Nephron progenitor cell (in vitro differentiated cells): Measurements from ENCODE around the gene SPTBN4.

Source experiments
- DNase-seq: peaks from one replicate; pipeline ENCODE4 v3.0.0; 2021
- H3K27ac Mint-ChIP-seq: 2 replicates; pipeline ENCODE4 v1.8.0; 2021; ENCODE audit warnings: mild to moderate bottlenecking, moderate library complexity, mixed read lengths
- H3K27me3 Mint-ChIP-seq: 2 replicates; pipeline ENCODE4 v1.8.0; 2021; ENCODE audit warnings: mild to moderate bottlenecking, low read depth, mixed read lengths; ENCODE audit not compliant: poor library complexity
- H3K36me3 Mint-ChIP-seq: 2 replicates; pipeline ENCODE4 v1.8.0; 2021; ENCODE audit warnings: low read depth, mixed read lengths
- H3K4me1 Mint-ChIP-seq: 2 replicates; pipeline ENCODE4 v1.8.0; 2021; ENCODE audit warnings: mixed read lengths
- H3K4me3 Mint-ChIP-seq: 2 replicates; pipeline ENCODE4 v1.8.0; 2021; ENCODE audit warnings: mild to moderate bottlenecking, moderate library complexity, mixed read lengths
- H3K9me3 Mint-ChIP-seq: 2 replicates; pipeline ENCODE4 v1.8.0; 2021; ENCODE audit warnings: mild to moderate bottlenecking, moderate library complexity, mixed read lengths
- TF ChIP-seq, protein P1 (sequence below): fragments of 200-600 bp; sonication (generic); IDR thresholded peaks from 2 replicates; pipeline ENCODE4 v1.5.0; 2021; ENCODE audit warnings: antibody characterized with exemption

Gene SPTBN4

DNA sequence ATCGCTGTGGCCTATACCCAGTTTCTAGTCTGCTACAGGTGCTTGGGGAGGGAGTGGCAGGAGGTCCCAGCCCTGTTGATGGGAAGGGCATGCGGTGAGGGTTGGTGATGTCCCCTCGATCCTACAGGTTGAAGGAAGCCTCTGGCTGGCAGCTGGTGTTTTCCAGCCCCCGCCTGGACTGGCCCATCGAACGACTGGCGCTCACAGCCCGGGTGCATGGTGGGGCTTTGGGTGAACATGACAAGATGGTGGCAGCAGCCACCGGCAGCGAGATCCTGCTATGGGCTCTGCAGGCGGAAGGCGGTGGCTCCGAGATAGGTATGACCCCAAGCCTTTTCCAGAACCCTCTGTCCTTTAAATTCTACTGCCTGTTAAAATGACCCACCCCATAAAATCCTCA, 113.8 kb downstream of the SPTBN4 start:
- H3K27ac Mint-ChIP-seq: no peak overlapping the region
- no peaks in the 10 kb centered on the region for H3K9me3 Mint-ChIP-seq
- peaks cover 29% of the 10 kb centered on the region for H3K36me3 Mint-ChIP-seq
- DNase-seq: no peak
- peaks cover 3% of the 10 kb centered on the region for H3K27me3 Mint-ChIP-seq
- H3K4me3 Mint-ChIP-seq: no peak overlapping the region
- peaks cover 36% of the 10 kb centered on the region for H3K4me1 Mint-ChIP-seq
- TF ChIP-seq, protein P1, sequence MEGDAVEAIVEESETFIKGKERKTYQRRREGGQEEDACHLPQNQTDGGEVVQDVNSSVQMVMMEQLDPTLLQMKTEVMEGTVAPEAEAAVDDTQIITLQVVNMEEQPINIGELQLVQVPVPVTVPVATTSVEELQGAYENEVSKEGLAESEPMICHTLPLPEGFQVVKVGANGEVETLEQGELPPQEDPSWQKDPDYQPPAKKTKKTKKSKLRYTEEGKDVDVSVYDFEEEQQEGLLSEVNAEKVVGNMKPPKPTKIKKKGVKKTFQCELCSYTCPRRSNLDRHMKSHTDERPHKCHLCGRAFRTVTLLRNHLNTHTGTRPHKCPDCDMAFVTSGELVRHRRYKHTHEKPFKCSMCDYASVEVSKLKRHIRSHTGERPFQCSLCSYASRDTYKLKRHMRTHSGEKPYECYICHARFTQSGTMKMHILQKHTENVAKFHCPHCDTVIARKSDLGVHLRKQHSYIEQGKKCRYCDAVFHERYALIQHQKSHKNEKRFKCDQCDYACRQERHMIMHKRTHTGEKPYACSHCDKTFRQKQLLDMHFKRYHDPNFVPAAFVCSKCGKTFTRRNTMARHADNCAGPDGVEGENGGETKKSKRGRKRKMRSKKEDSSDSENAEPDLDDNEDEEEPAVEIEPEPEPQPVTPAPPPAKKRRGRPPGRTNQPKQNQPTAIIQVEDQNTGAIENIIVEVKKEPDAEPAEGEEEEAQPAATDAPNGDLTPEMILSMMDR: no peak

DNA sequence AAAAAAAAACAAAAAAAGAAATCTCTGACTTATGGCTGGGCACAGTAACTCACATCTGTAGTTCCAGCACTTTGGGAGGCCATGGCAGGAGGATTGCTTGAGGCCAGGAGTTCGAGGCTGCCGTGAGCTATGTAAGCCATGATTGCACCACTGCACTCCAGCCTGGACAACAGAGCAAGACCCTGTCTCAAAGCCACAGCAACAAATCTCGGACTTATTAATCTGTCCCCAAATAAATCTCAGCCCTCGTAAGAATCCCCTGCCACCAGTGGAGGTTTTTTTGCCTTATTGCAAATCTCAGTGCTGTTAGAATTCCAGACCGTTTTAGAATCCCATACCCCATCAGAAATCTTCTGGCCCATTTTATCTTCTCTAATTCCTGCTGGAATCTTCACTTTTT, 114.7 kb downstream of the SPTBN4 start:
- TF ChIP-seq, protein P1: no peak
- no peaks in the 10 kb centered on the region for H3K9me3 Mint-ChIP-seq
- peaks cover 38% of the 10 kb centered on the region for H3K36me3 Mint-ChIP-seq
- no peak for DNase-seq
- H3K27ac Mint-ChIP-seq: no peak overlapping the region
- no peak overlapping the region for H3K4me3 Mint-ChIP-seq
- peaks cover 3% of the 10 kb centered on the region for H3K27me3 Mint-ChIP-seq
- peaks cover 36% of the 10 kb centered on the region for H3K4me1 Mint-ChIP-seq

DNA sequence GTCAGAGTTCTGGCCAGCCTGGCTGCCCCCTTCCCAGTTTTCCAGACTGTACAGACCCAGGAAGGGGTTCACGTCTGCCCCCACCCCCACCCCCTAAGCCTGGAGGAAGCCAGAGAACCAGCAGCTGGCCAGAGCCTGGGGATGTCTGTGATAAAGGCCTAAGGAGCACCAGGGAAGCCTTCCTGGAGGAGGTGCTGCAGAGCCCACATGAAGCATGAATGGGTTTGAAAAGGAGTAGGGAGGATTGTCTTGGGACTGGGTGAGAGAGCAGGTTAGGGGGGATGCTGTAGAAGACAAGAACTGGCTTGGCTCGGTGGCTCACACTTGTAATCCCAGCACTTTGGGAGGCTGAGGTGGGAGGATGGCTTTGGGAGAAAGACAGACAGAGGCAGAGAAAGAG, 115.7 kb downstream of the SPTBN4 start:
- H3K4me3 Mint-ChIP-seq: no peak overlapping the region
- peaks cover 3% of the 10 kb centered on the region for H3K27me3 Mint-ChIP-seq
- H3K4me1 Mint-ChIP-seq: peaks cover 36% of the 10 kb centered on the region
- no peak for DNase-seq
- H3K9me3 Mint-ChIP-seq: no peaks in the 10 kb centered on the region
- peak overlapping the region; percentile 13 for H3K27ac Mint-ChIP-seq
- H3K36me3 Mint-ChIP-seq: peaks cover 44% of the 10 kb centered on the region
- TF ChIP-seq, protein P1: no peak

DNA sequence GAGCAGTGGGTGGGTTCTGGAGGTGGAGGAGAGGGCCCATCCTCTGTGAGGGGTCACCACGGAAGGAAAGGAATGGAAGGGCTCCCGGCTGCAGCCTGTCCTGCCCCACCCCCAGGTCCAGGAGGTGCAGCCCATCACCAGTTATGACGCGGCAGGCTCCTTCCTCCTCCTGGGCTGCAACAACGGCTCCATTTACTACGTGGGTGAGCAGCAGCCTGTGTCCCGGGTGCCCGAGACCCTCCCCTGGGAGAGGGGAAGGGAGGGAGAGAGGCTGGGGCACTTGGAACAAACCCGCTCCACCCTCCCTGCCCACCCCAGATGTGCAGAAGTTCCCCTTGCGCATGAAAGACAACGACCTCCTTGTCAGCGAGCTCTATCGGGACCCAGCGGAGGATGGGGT, 116.5 kb downstream of the SPTBN4 start:
- Mint-ChIP-seq H3K27me3 (peaks cover 3% of the 10 kb centered on the region), H3K27ac (no peak overlapping the region), H3K4me3 (no peak overlapping the region), H3K4me1 (peaks cover 33% of the 10 kb centered on the region), H3K36me3 (peaks cover 51% of the 10 kb centered on the region), H3K9me3 (no peaks in the 10 kb centered on the region)
- TF ChIP-seq, protein P1: no peak
- DNase-seq: no peak

DNA sequence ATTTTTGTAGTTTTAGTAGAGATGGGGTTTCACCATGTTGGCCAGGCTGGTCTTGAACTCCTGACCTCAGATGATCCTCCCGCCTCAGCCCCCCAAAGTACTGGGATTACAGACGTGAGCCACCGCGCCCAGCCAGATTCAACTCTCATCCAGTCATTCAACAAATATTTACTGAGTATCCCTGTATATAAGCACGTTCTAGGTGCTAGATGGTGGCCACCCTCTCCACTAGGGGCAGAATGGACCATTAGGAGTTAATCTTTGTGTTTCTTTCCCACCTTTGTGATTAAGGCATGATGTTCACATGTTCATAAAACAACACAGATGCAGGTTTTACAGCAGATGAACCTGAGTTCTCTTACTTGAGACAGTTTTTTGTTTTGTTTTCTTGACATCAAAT, 117.2 kb downstream of the SPTBN4 start:
- H3K4me3 Mint-ChIP-seq: no peak overlapping the region
- no peaks in the 10 kb centered on the region for H3K9me3 Mint-ChIP-seq
- H3K36me3 Mint-ChIP-seq: peaks cover 49% of the 10 kb centered on the region
- TF ChIP-seq, protein P1: peak; percentile 20
- H3K27me3 Mint-ChIP-seq: peaks cover 3% of the 10 kb centered on the region
- no peak for DNase-seq
- peaks cover 27% of the 10 kb centered on the region for H3K4me1 Mint-ChIP-seq
- H3K27ac Mint-ChIP-seq: peak overlapping the region; percentile 16

DNA sequence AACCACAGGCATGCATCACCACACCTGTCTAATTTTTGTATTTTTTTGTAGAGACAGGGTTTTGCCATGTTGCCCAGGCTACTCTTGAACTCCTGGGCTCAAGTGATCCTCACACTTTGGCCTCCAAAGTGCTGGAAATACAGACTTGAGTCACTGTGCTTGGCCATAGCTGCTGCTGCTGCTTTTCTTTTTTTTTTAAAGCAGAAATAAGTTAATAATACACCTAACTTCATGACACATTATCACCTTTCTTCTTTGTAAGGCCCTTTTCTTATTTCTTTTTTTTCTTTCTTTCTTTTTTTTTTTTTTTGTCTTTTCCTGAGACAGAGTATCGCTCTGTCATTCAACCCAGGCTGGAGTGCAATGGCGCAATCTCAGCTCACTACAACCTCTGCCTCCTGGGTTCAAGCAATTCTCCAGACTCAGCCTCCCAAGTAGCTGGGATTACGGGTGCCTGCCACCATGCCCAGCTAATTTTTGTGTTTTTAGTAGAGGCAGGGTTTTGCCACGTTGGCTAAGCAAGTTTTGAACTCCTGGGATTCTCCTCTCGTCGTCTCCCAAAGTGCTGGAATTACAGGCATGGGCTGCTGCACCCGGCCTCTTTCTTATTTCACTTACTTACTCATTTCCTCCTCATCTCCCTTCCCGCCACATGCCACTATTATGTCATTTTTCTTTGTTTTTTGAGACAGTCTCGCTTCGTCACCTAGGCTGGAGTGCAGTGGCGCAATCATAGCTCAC, 118.6 kb downstream of the SPTBN4 start:
- peaks cover 49% of the 10 kb centered on the region for H3K36me3 Mint-ChIP-seq
- TF ChIP-seq, protein P1: no peak
- no peaks in the 10 kb centered on the region for H3K9me3 Mint-ChIP-seq
- H3K4me3 Mint-ChIP-seq: no peak overlapping the region
- H3K27me3 Mint-ChIP-seq: peaks cover 3% of the 10 kb centered on the region
- peaks cover 38% of the 10 kb centered on the region for H3K4me1 Mint-ChIP-seq
- DNase-seq: no peak
- H3K27ac Mint-ChIP-seq: no peak overlapping the region
